ENCODE measurements around the gene KIF18B. TPM values are rescaled to one million over a fixed set of nuclear protein-coding genes. Genes with fewer than 3 reads are reported as not detected.

The KIF18B gene
- total RNA-seq, 2 donors from 2014 or later, result 33.0 to 48.1 TPM

Other genes with a start within 250 kb of the KIF18B start
- gene DBF4B, start 239.1 kb downstream of the KIF18B start, total RNA-seq, result 10 to 100 TPM; 24.7 to 34.4 TPM
- gene ADAM11, start 188.8 kb downstream of the KIF18B start, total RNA-seq, result 1 to 10 TPM in 1 of 2 donors, under 1 TPM in 1; 0.56 to 1.6 TPM
- gene GJC1, start 117.5 kb downstream of the KIF18B start, total RNA-seq, result 1 to 10 TPM; 2.3 to 4.7 TPM
- gene HIGD1B, start 99.9 kb downstream of the KIF18B start, total RNA-seq, result not detected
- gene EFTUD2, start 48.3 kb downstream of the KIF18B start, total RNA-seq, result 100 to 1,000 TPM; 123 to 132 TPM
- not detected for gene GFAP, start 32.3 kb downstream of the KIF18B start, total RNA-seq
- gene C1QL1, start 20.5 kb upstream of the KIF18B start, total RNA-seq, result 1 to 10 TPM in 1 of 2 donors, under 1 TPM in 1; 0.94 to 2.0 TPM
- gene DCAKD, start 103.9 kb upstream of the KIF18B start, total RNA-seq, result 10 to 100 TPM; 42.0 to 59.2 TPM
- gene NMT1, start 113.5 kb upstream of the KIF18B start, total RNA-seq, result 100 to 1,000 TPM; 130 to 145 TPM
- 1 to 10 TPM; 3.1 to 4.5 TPM for gene PLCD3, start 184.7 kb upstream of the KIF18B start, total RNA-seq
- gene ACBD4, start 187.9 kb upstream of the KIF18B start, total RNA-seq, result 10 to 100 TPM; 17.9 to 20.1 TPM
- gene HEXIM1, start 200.7 kb upstream of the KIF18B start, total RNA-seq, result 10 to 100 TPM; 58.0 to 63.3 TPM
- 10 to 100 TPM; 12.5 to 13.0 TPM for gene HEXIM2, start 214.1 kb upstream of the KIF18B start, total RNA-seq